ENCODE results near the gene GRK1.

Gene GRK1

DNA sequence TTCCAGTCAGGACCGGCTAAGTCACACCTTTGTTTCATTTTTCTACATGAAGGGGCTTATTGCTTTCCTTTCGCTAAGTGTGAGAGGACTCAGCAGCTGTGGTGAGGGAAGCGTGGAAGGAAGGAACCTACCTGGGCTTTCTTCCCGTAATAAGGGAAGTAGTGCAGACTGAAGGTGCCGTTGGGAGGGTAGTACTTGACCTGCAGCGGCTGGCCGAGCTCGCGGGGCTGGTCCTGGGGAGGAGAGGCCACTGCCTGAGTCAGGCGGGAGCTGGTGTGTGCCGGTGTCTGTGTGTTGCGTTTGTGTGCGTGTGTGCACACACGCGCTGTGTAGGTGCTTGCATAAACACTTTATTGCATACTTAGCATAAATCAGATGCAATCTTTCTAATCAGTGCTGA is 16.7 kb upstream of the GRK1 start:
- no peak for DNase-seq (ENCODE audit: low read depth in 2 of 2)

GRCh38 chr13:113650731-113651148 is 16.3 kb upstream of the GRK1 start:
- no peak for DNase-seq (ENCODE audit: low read depth in 2 of 2)

- no peak for DNase-seq (ENCODE audit: low read depth in 2 of 2)
Measured at GRCh38 chr13:113651511-113652403, 15.3 kb upstream of the GRK1 start.

GRCh38 chr13:113652404-113653263 is 14.4 kb upstream of the GRK1 start:
- DNase-seq (ENCODE audit: low read depth in 2 of 2), result no peak

- no peak for DNase-seq (ENCODE audit: low read depth in 2 of 2)
Measured at GRCh38 chr13:113653264-113654174, 13.5 kb upstream of the GRK1 start.

GRCh38 chr13:113654175-113654560 is 12.9 kb upstream of the GRK1 start:
- no peak for DNase-seq (ENCODE audit: low read depth in 2 of 2)

- DNase-seq (ENCODE audit: low read depth in 2 of 2), result no peak
Measured at GRCh38 chr13:113654591-113655345, 12.3 kb upstream of the GRK1 start.

- DNase-seq (ENCODE audit: low read depth in 2 of 2), result no peak
Measured at GRCh38 chr13:113655346-113656002, 11.5 kb upstream of the GRK1 start.

- DNase-seq (ENCODE audit: low read depth in 2 of 2), result no peak
Measured at GRCh38 chr13:113656003-113656588, 10.9 kb upstream of the GRK1 start.

DNA sequence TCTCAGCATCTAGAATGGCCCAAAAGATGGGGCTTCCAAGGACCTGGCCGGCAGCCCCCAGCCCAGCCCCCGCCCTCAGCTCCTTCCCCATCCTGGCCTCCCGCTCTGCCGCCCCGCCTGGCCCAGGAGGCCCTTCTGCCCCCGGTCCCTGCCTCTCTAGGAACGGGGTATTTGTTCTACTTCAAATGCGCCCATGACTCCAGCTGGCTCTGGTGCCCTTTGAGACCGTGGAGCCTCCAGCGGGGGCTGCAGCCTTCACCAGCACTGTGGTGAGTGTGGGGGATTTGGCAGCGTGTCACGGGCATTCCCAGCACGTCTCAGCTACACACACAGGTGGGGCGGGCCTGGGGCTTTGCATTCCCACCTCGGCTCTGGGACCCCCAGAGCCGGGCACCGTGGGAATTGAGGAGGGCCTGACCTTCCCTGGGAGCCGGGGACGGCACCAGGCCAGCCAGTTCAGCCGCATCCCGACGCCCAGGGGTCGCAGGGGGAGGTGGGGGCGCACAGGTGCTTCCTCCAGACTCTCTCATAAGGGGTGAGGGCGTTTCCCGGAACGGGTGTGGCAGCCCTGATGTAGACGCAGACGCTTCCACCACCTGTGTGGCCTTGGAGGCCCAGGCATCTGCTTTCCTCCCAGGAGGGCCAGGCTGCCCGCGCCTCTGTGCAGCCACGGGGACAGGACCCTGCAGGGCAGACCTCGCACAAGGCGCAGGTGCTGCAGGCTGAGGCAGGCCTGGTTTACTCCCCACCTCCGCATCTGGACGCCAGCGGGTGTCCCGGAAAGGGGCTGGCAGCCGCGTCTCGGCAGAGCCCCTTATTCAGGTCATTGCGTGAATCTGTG is 10.0 kb upstream of the GRK1 start:
- no peak for DNase-seq (ENCODE audit: low read depth in 2 of 2)

DNA sequence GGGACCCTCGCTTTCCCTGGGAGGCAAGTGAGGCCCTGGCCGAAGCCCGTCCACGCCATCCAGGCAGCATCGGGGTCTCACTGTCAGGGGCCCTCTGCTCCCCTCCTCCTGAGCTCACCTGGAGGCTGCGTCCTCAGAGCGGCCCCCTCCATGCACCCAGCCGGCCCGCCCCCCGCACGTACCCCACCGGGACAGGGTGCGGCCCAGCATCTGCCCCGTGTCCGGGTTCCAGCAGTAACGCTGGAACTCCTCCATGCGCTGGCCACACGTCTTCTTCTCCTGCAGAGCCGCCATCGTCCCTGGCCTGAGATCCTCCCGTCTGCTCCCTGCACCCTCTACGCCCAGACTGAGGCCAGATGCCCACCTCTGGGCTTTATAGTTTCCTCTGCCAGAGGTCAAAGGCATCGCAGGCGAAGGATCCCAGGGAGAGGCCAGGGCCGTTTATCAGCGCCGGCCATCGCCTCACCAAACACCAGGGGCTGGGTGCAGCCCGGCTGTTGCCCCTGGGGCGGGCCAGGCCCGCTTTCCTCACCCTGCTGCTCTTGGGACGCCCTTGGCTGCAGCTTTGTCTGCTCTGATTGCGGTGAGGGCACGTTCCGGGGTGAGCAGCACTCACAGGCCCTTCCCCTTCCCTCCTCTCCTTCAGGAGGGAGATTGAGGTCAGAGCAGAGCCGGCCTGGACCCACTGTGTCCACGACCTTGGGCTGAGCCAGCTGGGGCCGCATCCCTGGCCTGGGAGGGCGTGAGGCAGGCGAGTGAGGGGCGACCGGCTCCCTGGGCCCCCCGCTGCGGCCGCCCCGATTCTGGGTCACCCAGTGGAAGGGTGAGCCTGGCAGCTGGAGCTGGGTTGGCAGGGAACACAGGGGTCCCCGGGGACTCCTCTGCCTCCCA is 8.9 kb upstream of the GRK1 start, which contains the start of gene ATP4B:
Gene ATP4B (minus strand): TSS at position 348 of the 891 bp plus-strand sequence. CDS start 54 bp downstream, at position 294.
- DNase-seq (ENCODE audit: low read depth in 2 of 2), result no peak

GRCh38 chr13:113658836-113659235 is 8.2 kb upstream of the GRK1 start:
- no peak for DNase-seq (ENCODE audit: low read depth in 2 of 2)

GRCh38 chr13:113659337-113659736 is 7.7 kb upstream of the GRK1 start:
- DNase-seq (ENCODE audit: low read depth in 2 of 2), result no peak

DNA sequence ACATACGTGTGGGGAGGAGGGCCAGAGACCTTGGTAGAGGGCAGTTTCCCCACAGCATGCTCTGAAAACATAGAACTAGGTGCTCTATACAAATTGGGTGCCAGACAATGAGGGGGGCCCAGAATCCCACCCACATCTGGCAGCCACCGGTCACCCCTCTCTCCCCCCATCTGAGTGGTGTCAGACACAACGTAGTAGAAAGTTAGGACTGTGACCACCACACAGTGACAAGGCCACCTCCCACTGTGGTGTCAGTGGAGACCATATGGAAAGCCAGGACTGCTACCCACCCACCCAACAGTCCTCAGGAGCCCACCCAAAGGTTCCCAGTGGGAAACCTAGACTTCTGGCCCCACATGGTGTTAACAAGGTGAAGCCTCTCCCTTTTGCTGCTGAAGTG is 7.0 kb upstream of the GRK1 start:
- no peak for DNase-seq (ENCODE audit: low read depth in 2 of 2)

GRCh38 chr13:113661509-113661908 is 5.5 kb upstream of the GRK1 start:
- DNase-seq (ENCODE audit: low read depth in 2 of 2), result no peak

DNA sequence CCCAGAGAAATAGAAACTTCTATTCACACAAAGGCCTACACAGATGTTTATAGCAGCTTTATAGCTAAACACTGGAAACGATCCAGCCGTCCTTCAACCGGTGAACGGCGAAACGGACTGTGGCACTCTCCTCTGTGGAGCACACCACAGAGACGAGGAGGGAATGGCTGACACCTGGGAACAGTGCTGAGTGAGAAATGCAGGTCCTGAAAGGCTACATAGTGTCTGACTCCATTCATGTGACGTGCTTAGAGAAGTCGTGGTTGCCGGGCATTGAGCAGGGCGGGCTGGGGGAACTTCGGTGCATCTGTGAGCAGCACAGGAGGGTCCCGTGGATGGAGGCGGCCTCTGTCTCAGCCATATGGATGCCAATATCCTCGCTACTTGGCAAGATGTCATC is 3.1 kb upstream of the GRK1 start:
- DNase-seq (ENCODE audit: low read depth in 2 of 2), result no peak

GRCh38 chr13:113664751-113665596 is 2.0 kb upstream of the GRK1 start:
- no peak for DNase-seq (ENCODE audit: low read depth in 2 of 2)

Measured in activated CD4-positive, alpha-beta T cell treated with anti-CD3 and anti-CD28 coated beads for 24 hours (primary cell).